H9 (cell line): ENCODE results near the gene KLF2. TPM values are rescaled to one million over a fixed set of nuclear protein-coding genes. Genes with fewer than 3 reads are reported as not detected.

Experiments used
- DNase-seq: peaks from one replicate; pipeline ENCODE4 v3.0.0-alpha.2; 2017
- H2AFZ ChIP-seq: one replicate; pipeline ENCODE4 v1.6.1; 2013; ENCODE audit warnings: mild to moderate bottlenecking, low read length, control low read depth, moderate library complexity
- H2AK5ac ChIP-seq: 2 replicates; pipeline ENCODE4 v1.6.1; 2013; ENCODE audit warnings: low read length, control low read depth, mixed read lengths; ENCODE audit not compliant: insufficient read length
- H2BK120ac ChIP-seq: one replicate; pipeline ENCODE4 v1.6.1; 2013; ENCODE audit warnings: low read depth, mild to moderate bottlenecking, low read length, control low read depth, inconsistent platforms; ENCODE audit not compliant: poor library complexity, severe bottlenecking
- H2BK12ac ChIP-seq: 2 replicates; pipeline ENCODE4 v1.6.1; 2013; ENCODE audit warnings: low read length, control low read depth, mixed read lengths, low read depth; ENCODE audit not compliant: insufficient read length
- H2BK15ac ChIP-seq: 2 replicates; pipeline ENCODE4 v1.6.1; 2013; ENCODE audit warnings: low read depth, low read length, control low read depth
- H2BK20ac ChIP-seq: one replicate; pipeline ENCODE4 v1.6.1; 2013; ENCODE audit warnings: low read depth, mild to moderate bottlenecking, low read length, control low read depth, inconsistent platforms; ENCODE audit not compliant: poor library complexity, severe bottlenecking
- H2BK5ac ChIP-seq: 2 replicates; pipeline ENCODE4 v1.6.1; 2013; ENCODE audit warnings: low read length, control low read depth, mixed read lengths; ENCODE audit not compliant: insufficient read length
- H3K14ac ChIP-seq: 2 replicates; pipeline ENCODE4 v1.6.1; 2013; ENCODE audit warnings: low read length, control low read depth; ENCODE audit not compliant: insufficient read depth
- H3K18ac ChIP-seq: 2 replicates; pipeline ENCODE4 v1.6.1; 2013; ENCODE audit warnings: low read depth, mild to moderate bottlenecking, mixed read lengths, low read length, control low read depth; ENCODE audit not compliant: insufficient read length
- H3K23ac ChIP-seq: 2 replicates; pipeline ENCODE4 v1.6.1; 2013; ENCODE audit warnings: low read length, control low read depth, mixed read lengths, low read depth; ENCODE audit not compliant: insufficient read length
- H3K23me2 ChIP-seq: 2 replicates; pipeline ENCODE4 v1.6.1; 2013; ENCODE audit warnings: low read depth, mild to moderate bottlenecking, mixed read lengths, low read length, control low read depth; ENCODE audit not compliant: insufficient read length, poor library complexity, severe bottlenecking
- H3K27ac ChIP-seq: 2 replicates; pipeline ENCODE4 v1.5.1; 2013; ENCODE audit warnings: low read length, control low read depth, mixed read lengths, low read depth; ENCODE audit not compliant: insufficient read length
- H3K27me3 ChIP-seq: 2 replicates; pipeline ENCODE4 v1.6.1; 2013; ENCODE audit warnings: low read length, control low read depth, inconsistent platforms; ENCODE audit not compliant: insufficient read depth
- H3K4ac ChIP-seq: 2 replicates; pipeline ENCODE4 v1.6.1; 2013; ENCODE audit warnings: low read depth, mild to moderate bottlenecking, control low read depth, inconsistent platforms, low read length, moderate library complexity
- H3K4me1 ChIP-seq: 2 replicates; pipeline ENCODE4 v1.6.1; 2013; ENCODE audit warnings: low read length, control low read depth, inconsistent platforms; ENCODE audit not compliant: insufficient read depth
- H3K4me2 ChIP-seq: 2 replicates; pipeline ENCODE4 v1.6.1; 2013; ENCODE audit warnings: low read length, control low read depth, mixed read lengths; ENCODE audit not compliant: insufficient read length, insufficient read depth
- H3K56ac ChIP-seq: 2 replicates; pipeline ENCODE4 v1.6.1; 2013; ENCODE audit warnings: low read depth, mild to moderate bottlenecking, mixed read lengths, low read length, control low read depth; ENCODE audit not compliant: insufficient read length
- H3K79me1 ChIP-seq: 2 replicates; pipeline ENCODE4 v1.6.1; 2013; ENCODE audit warnings: low read depth, mild to moderate bottlenecking, moderate library complexity, low read length, control low read depth, inconsistent platforms; ENCODE audit not compliant: insufficient read depth, poor library complexity, severe bottlenecking
- H3K79me2 ChIP-seq: 2 replicates; pipeline ENCODE4 v1.6.1; 2013; ENCODE audit warnings: low read length, control low read depth, inconsistent platforms; ENCODE audit not compliant: insufficient read depth
- H3K9ac ChIP-seq: 2 replicates; pipeline ENCODE4 v1.6.1; 2013; ENCODE audit warnings: low read length, control low read depth, mixed read lengths; ENCODE audit not compliant: insufficient read length; ENCODE audit errors: extremely low read depth
- H3K9me3 ChIP-seq: one replicate; pipeline ENCODE4 v1.6.1; 2013; ENCODE audit warnings: low read depth, low read length, inconsistent platforms; ENCODE audit not compliant: control insufficient read depth
- H3T11ph ChIP-seq: one replicate; pipeline ENCODE4 v1.6.1; 2013; ENCODE audit warnings: mild to moderate bottlenecking, low read length, control low read depth, inconsistent platforms
- H4K20me1 ChIP-seq: one replicate; pipeline ENCODE4 v1.6.1; 2013; ENCODE audit not compliant: control insufficient read depth, insufficient read length, insufficient read depth
- H4K5ac ChIP-seq: 2 replicates; pipeline ENCODE4 v1.6.1; 2013; ENCODE audit warnings: low read depth, mild to moderate bottlenecking, mixed read lengths, low read length, control low read depth; ENCODE audit not compliant: insufficient read length
- H4K8ac ChIP-seq: replicated peaks from 2 replicates; pipeline ENCODE4 v1.6.1; 2013; ENCODE audit warnings: low read length, control low read depth, mixed read lengths, low read depth; ENCODE audit not compliant: insufficient read length
- H4K91ac ChIP-seq: 2 replicates; pipeline ENCODE4 v1.6.1; 2013; ENCODE audit warnings: low read depth, mild to moderate bottlenecking, moderate library complexity, mixed read lengths, low read length, control low read depth; ENCODE audit not compliant: insufficient read length
- H3K27ac Mint-ChIP-seq, 3 experiments: 2 replicates in 2 of 3; 3 replicates in 1 of 3; pipeline ENCODE4 v1.8.0; 2020 to 2021; ENCODE audit warnings: mixed read lengths in 3 of 3, mild to moderate bottlenecking in 1 of 3, moderate library complexity in 1 of 3
- H3K27me3 Mint-ChIP-seq: 2 replicates; pipeline ENCODE4 v1.8.0; 2021; ENCODE audit warnings: low read depth, mild to moderate bottlenecking, moderate library complexity, mixed read lengths
- H3K36me3 Mint-ChIP-seq, 3 experiments: 2 replicates in 2 of 3; 3 replicates in 1 of 3; pipeline ENCODE4 v1.8.0; 2020 to 2021; ENCODE audit warnings: low read depth in 3 of 3, mixed read lengths in 3 of 3; ENCODE audit not compliant: insufficient read depth in 1 of 3
- H3K4me1 Mint-ChIP-seq, 2 experiments: 2 replicates each; pipeline ENCODE4 v1.8.0; 2020; ENCODE audit warnings: mixed read lengths in 2 of 2
- H3K4me3 Mint-ChIP-seq, 2 experiments: 2 replicates in 1 of 2; 3 replicates in 1 of 2; pipeline ENCODE4 v1.8.0; 2020 to 2021; ENCODE audit warnings: mild to moderate bottlenecking in 2 of 2, mixed read lengths in 2 of 2, moderate library complexity in 1 of 2
- H3K9me3 Mint-ChIP-seq, 2 experiments: 2 replicates in 1 of 2; 3 replicates in 1 of 2; pipeline ENCODE4 v1.8.0; 2020; ENCODE audit warnings: mild to moderate bottlenecking in 2 of 2, mixed read lengths in 2 of 2, moderate library complexity in 1 of 2
- CTCF ChIP-seq: fragments of 200-600 bp; sonication (generic); conservative IDR thresholded peaks from 3 replicates; pipeline ENCODE4 v1.8.0; 2021; ENCODE audit warnings: antibody characterized with exemption, mild to moderate bottlenecking
- WGBS: extraction: QIAGEN DNeasy Blood & Tissue Kit; methylation state at CpG from one replicate; pipeline ENCODE4 v1.1.7; 2013; ENCODE audit warnings: missing lambda C conversion rate, low lambda C conversion rate, mixed read lengths; ENCODE audit not compliant: insufficient read length; ENCODE audit errors: extremely low coverage; 5-methylcytosine and 5-hydroxymethylcytosine counted together
- total RNA-seq: library from RNA; stranded (reverse); gene quantifications from 2 replicates; pipeline ENCODE4 v1.2.1, GENCODE V29; 2021

Gene KLF2
- total RNA-seq, 1 experiment from 2014 or later, result 0.33 TPM

DNA sequence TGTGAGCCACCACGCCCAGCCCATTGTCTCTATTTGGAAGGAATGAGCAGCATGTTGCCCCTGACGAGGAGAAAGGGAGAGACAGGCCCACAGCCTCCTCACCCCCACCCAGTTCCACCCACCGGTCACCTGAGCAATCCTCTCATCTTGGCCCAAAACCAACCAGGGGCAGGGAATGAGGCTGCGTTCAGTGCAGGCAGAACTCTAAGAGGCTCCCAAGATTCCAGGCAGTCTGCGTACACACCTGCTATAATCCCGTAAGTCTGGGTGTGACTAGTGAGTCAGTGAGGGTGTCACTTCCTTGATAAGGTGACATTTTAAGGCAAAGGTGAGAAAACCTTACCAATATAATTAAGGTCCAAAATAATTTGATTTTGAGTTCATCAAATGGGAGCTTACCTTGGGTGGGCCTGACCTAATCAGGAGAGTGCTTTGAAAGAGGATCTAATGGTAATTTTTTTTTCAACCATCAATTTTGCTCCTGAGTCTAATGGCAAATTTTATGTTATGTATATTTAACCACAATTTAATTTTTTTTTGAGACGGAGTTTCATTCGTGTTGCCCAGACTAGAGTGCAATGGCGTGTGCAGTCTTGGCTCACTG lies 26.9 kb upstream of the KLF2 start:
- no CpG with 5 or more reads among the region's 9 CpGs for WGBS
- H4K20me1 ChIP-seq, result no peaks in the 10 kb centered on the region

More for the DNA sequence above, 26.9 kb upstream of the KLF2 start:
- no peaks in the 10 kb centered on the region for H3K9me3 ChIP-seq
- no peak overlapping the region for H3K9ac ChIP-seq
- H2BK20ac ChIP-seq, result no peak overlapping the region
- H3K23me2 ChIP-seq, result no peaks in the 10 kb centered on the region
- no peaks in the 10 kb centered on the region for H3K79me1 ChIP-seq
- no peak overlapping the region for H4K5ac ChIP-seq
- no peak overlapping the region for H2BK15ac ChIP-seq
- no peaks in the 10 kb centered on the region for H3K27me3 ChIP-seq
- no peak overlapping the region for H3K18ac ChIP-seq
- H4K8ac ChIP-seq, result no peak overlapping the region
- no peak overlapping the region for H2BK5ac ChIP-seq
- no peak overlapping the region for H3K14ac ChIP-seq
- no peak overlapping the region for H2AK5ac ChIP-seq
- no peak overlapping the region for H3K4me3 Mint-ChIP-seq
- no peak overlapping the region for H2BK12ac ChIP-seq
- H3K9me3 Mint-ChIP-seq, result no peaks in the 10 kb centered on the region; a peak in 1 of 5 replicates
- no peak overlapping the region for H3K23ac ChIP-seq
- no peak overlapping the region for H3K56ac ChIP-seq
- H3K36me3 Mint-ChIP-seq, result no peaks in the 10 kb centered on the region
- no peak overlapping the region for H2AFZ ChIP-seq
- no peaks in the 10 kb centered on the region for H3K4me1 ChIP-seq
- H3K4ac ChIP-seq, result no peak overlapping the region
- peaks cover 0 to 5% of the 10 kb centered on the region in 2 experiments; a peak in 2 of 4 replicates for H3K4me1 Mint-ChIP-seq
- no peaks in the 10 kb centered on the region for H3K79me2 ChIP-seq
- no peak overlapping the region for H3K27ac Mint-ChIP-seq
- no peak overlapping the region for H3K4me2 ChIP-seq
- no peak overlapping the region for H3K27ac ChIP-seq
- no peak overlapping the region for H3T11ph ChIP-seq
- DNase-seq, result no peak
- TF ChIP-seq CTCF, result no peak
- no peak overlapping the region for H4K91ac ChIP-seq
- H2BK120ac ChIP-seq, result no peak overlapping the region
- H3K27me3 Mint-ChIP-seq, result peaks cover 5% of the 10 kb centered on the region
